Loucy (cell line): ENCODE data around the gene MED4.
"Not testable (repeated sequence)": the region's sequence is repeated elsewhere in the genome, so short reads cannot be mapped to it uniquely, and the experiment has no call there.

ENCODE experiments used
- H2AFZ ChIP-seq: fragments of 200-600 bp; sonication (generic); 2 replicates; pipeline ENCODE4 v1.6.0; 2016; ENCODE audit warnings: antibody characterized with exemption, mild to moderate bottlenecking, low read length, moderate library complexity
- H3F3A ChIP-seq: fragments of 200-600 bp; 2 replicates; pipeline ENCODE4 v1.6.0; 2016; ENCODE audit warnings: antibody characterized with exemption, low read depth, mild to moderate bottlenecking
- H3K27me3 ChIP-seq: fragments of 200-600 bp; sonication (generic); 2 replicates; pipeline ENCODE4 v1.6.1; 2014; ENCODE audit warnings: low read length, mild to moderate bottlenecking; ENCODE audit not compliant: insufficient read depth, poor library complexity, severe bottlenecking
- H3K36me3 ChIP-seq: fragments of 200-600 bp; sonication (generic); 2 replicates; pipeline ENCODE4 v1.6.1; 2016; ENCODE audit warnings: low read length; ENCODE audit not compliant: insufficient read depth
- H3K4me1 ChIP-seq: fragments of 200-600 bp; sonication (generic); 2 replicates; pipeline ENCODE4 v1.5.1; 2014; ENCODE audit warnings: low read length, mild to moderate bottlenecking; ENCODE audit not compliant: insufficient read depth, poor library complexity, severe bottlenecking
- H3K4me2 ChIP-seq: fragments of 200-600 bp; sonication (generic); 2 replicates; pipeline ENCODE4 v1.6.0; 2014; ENCODE audit warnings: antibody characterized with exemption, low read length, low read depth, mild to moderate bottlenecking; ENCODE audit not compliant: poor library complexity, severe bottlenecking
- H3K4me3 ChIP-seq: fragments of 200-600 bp; sonication (generic); 2 replicates; pipeline ENCODE4 v1.5.1; 2014; ENCODE audit warnings: low read length, mild to moderate bottlenecking, mixed read lengths; ENCODE audit not compliant: poor library complexity, severe bottlenecking
- H3K79me2 ChIP-seq: fragments of 200-600 bp; sonication (generic); 2 replicates; pipeline ENCODE4 v1.6.1; 2014; ENCODE audit warnings: low read length; ENCODE audit not compliant: insufficient read depth
- H3K9ac ChIP-seq: fragments of 200-600 bp; sonication (generic); 2 replicates; pipeline ENCODE4 v1.6.0; 2014; ENCODE audit warnings: mild to moderate bottlenecking, low read depth, low read length, moderate library complexity; ENCODE audit not compliant: poor library complexity, severe bottlenecking
- H3K9me2 ChIP-seq: fragments of 200-600 bp; sonication (generic); replicated peaks from 2 replicates; pipeline ENCODE4 v1.6.1; 2016; ENCODE audit warnings: low read depth, low read length, mixed read lengths
- H3K9me3 ChIP-seq: fragments of 200-600 bp; sonication (generic); 2 replicates; pipeline ENCODE4 v1.6.1; 2014; ENCODE audit warnings: mild to moderate bottlenecking, antibody characterized with exemption, low read length, low read depth; ENCODE audit not compliant: insufficient read depth
- H4K20me1 ChIP-seq: fragments of 200-600 bp; sonication (generic); 2 replicates; pipeline ENCODE4 v1.6.0; 2014; ENCODE audit warnings: antibody characterized with exemption, low read length, mild to moderate bottlenecking; ENCODE audit not compliant: insufficient read depth, poor library complexity, severe bottlenecking
- CTCF ChIP-seq: fragments of 200-600 bp; sonication (generic); conservative IDR thresholded peaks from 2 replicates; pipeline ENCODE4 v1.5.1; 2014; ENCODE audit warnings: mild to moderate bottlenecking, antibody characterized with exemption, low read length
- EZH2phosphoT487 ChIP-seq: fragments of 200-600 bp; IDR thresholded peaks from 2 replicates; pipeline ENCODE4 v1.6.1; 2018; ENCODE audit warnings: antibody characterized with exemption, mild to moderate bottlenecking, moderate library complexity, borderline replicate concordance

The MED4 gene

GRCh38 chr13:48068952-48069351 is 26.0 kb downstream of the MED4 start:
- H2AFZ ChIP-seq: no peak overlapping the region
- H3K9ac ChIP-seq: no peak overlapping the region
- no peaks in the 10 kb centered on the region for H3K27me3 ChIP-seq
- H3K4me1 ChIP-seq: no peaks in the 10 kb centered on the region
- H3K4me3 ChIP-seq: no peak overlapping the region
- peaks cover 68% of the 10 kb centered on the region for H3K36me3 ChIP-seq
- H3K9me2 ChIP-seq: no peaks in the 10 kb centered on the region
- H3F3A ChIP-seq: no peaks in the 10 kb centered on the region
- H4K20me1 ChIP-seq: no peaks in the 10 kb centered on the region
- TF ChIP-seq EZH2phosphoT487 (no peak), CTCF (no peak)
- peaks cover 23% of the 10 kb centered on the region for H3K9me3 ChIP-seq
- no peak overlapping the region for H3K4me2 ChIP-seq
- no peaks in the 10 kb centered on the region for H3K79me2 ChIP-seq

GRCh38 chr13:48068036-48068435 is 26.9 kb downstream of the MED4 start:
- peaks cover 23% of the 10 kb centered on the region for H3K9me3 ChIP-seq
- H3K9me2 ChIP-seq: no peaks in the 10 kb centered on the region
- no peak overlapping the region for H3K9ac ChIP-seq
- H3K4me2 ChIP-seq: no peak overlapping the region
- H3K4me3 ChIP-seq: no peak overlapping the region
- peak; percentile 65 for TF ChIP-seq CTCF
- no peak for TF ChIP-seq EZH2phosphoT487
- H3F3A ChIP-seq: no peaks in the 10 kb centered on the region
- H3K79me2 ChIP-seq: no peaks in the 10 kb centered on the region
- no peak overlapping the region for H2AFZ ChIP-seq
- no peaks in the 10 kb centered on the region for H3K4me1 ChIP-seq
- H3K36me3 ChIP-seq: peaks cover 59% of the 10 kb centered on the region
- no peaks in the 10 kb centered on the region for H4K20me1 ChIP-seq
- H3K27me3 ChIP-seq: no peaks in the 10 kb centered on the region

GRCh38 chr13:48066310-48066989 is 28.5 kb downstream of the MED4 start:
- Histone ChIP-seq H4K20me1 (no peaks in the 10 kb centered on the region), H3K79me2 (no peaks in the 10 kb centered on the region), H3K9me2 (no peaks in the 10 kb centered on the region), H3K27me3 (no peaks in the 10 kb centered on the region), H3K4me2 (no peak overlapping the region), H3K9me3 (peaks cover 13% of the 10 kb centered on the region), H3F3A (no peaks in the 10 kb centered on the region), H3K4me1 (no peaks in the 10 kb centered on the region), H3K4me3 (no peak overlapping the region), H2AFZ (no peak overlapping the region), H3K36me3 (peaks cover 43% of the 10 kb centered on the region), H3K9ac (peak overlapping the region; percentile 48)
- TF ChIP-seq CTCF (no peak), EZH2phosphoT487 (no peak)

GRCh38 chr13:48059951-48060350 is 35.0 kb downstream of the MED4 start:
- H3K79me2 ChIP-seq, H3K4me1 ChIP-seq, H3F3A ChIP-seq, H3K27me3 ChIP-seq, H3K4me2 ChIP-seq, H3K9me2 ChIP-seq, H3K4me3 ChIP-seq, H4K20me1 ChIP-seq, H3K36me3 ChIP-seq, H3K9ac ChIP-seq, H2AFZ ChIP-seq, H3K9me3 ChIP-seq: not testable (repeated sequence)

- H4K20me1 ChIP-seq, H3K27me3 ChIP-seq, H3K4me3 ChIP-seq, H3K9me3 ChIP-seq, H2AFZ ChIP-seq, H3K4me2 ChIP-seq, H3F3A ChIP-seq, H3K9me2 ChIP-seq, H3K36me3 ChIP-seq, H3K79me2 ChIP-seq, H3K9ac ChIP-seq, H3K4me1 ChIP-seq: not testable (repeated sequence)
Observed at GRCh38 chr13:48058536-48058935, 36.4 kb downstream of the MED4 start.
